DOHH2 (cell line): ENCODE measurements around the gene LMNB1.

Experiments
- CTCF ChIP-seq: fragments of 200-600 bp; sonication (generic); IDR thresholded peaks from one replicate; pipeline ENCODE4 v1.5.1; 2014; ENCODE audit warnings: antibody characterized with exemption, mild to moderate bottlenecking, low read depth, low read length; ENCODE audit not compliant: poor library complexity, severe bottlenecking
- EZH2phosphoT487 ChIP-seq: fragments of 200-600 bp; sonication (generic); IDR thresholded peaks from 2 replicates; pipeline ENCODE4 v1.6.1; 2017; ENCODE audit warnings: borderline replicate concordance, mild to moderate bottlenecking, antibody characterized with exemption, low read length, moderate library complexity, mixed read lengths

- TF ChIP-seq CTCF = no peak
- TF ChIP-seq EZH2phosphoT487 = no peak
Observed at GRCh38 chr5:126794157-126794828, 17.4 kb downstream of the LMNB1 start.
